Measurements from ENCODE around the gene C1orf232. TPM values are rescaled to one million over a fixed set of nuclear protein-coding genes. Genes with fewer than 3 reads are reported as not detected.

The C1orf232 gene
- polyA plus RNA-seq, 1 donor: not detected

DNA sequence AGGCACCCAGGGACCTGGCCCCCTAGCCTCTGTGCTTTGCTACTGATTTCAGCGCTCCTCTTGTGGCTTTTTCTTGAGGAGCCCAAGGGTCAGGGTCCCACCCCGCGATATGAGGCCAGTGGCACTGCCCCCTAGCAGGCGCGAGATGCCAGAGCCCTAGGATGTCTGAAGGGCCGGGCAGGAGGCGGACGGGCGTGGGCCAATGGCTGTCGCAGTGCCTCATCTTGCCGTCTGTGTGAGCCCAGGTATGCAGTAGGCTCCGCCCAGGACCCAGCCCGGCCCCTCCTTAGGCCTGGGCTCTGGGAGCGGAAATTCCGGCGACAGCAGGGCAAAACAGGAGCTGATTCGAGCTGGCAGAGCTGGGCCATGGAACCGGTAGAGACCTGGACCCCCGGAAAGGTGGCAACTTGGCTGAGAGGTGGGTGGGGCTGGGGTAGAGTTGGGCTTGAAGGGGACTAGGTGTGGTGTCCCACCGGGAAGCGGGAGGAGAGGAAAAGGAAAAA is 8.5 kb upstream of the C1orf232 start, which contains the start of gene CNKSR1:
CNKSR1 (plus strand) TSS at position 310 of the 503 bp plus-strand sequence; CDS start at position 367, 57 bp downstream.
- DNase-seq (ENCODE audit: low read depth): no peak

DNA sequence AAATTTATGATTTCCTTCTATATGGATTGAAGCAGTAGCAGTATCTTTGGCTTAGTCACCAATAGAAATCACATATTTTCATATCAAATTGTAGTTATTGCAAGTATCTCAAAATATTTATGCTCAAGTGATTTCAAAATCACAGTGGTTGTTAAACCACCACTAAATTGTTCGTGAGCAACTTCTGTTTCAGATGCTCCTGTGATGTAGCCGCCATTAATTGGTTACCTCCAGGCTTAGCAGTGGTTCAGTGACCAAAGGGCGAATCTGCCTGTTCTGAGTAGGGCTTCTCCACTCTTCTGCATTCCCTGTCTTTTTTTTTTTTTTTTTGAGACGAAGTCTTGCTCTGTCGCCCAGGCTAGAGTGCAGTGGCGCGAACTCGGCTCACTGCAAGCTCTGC is 6.6 kb upstream of the C1orf232 start:
- DNase-seq (ENCODE audit: low read depth): no peak

DNA sequence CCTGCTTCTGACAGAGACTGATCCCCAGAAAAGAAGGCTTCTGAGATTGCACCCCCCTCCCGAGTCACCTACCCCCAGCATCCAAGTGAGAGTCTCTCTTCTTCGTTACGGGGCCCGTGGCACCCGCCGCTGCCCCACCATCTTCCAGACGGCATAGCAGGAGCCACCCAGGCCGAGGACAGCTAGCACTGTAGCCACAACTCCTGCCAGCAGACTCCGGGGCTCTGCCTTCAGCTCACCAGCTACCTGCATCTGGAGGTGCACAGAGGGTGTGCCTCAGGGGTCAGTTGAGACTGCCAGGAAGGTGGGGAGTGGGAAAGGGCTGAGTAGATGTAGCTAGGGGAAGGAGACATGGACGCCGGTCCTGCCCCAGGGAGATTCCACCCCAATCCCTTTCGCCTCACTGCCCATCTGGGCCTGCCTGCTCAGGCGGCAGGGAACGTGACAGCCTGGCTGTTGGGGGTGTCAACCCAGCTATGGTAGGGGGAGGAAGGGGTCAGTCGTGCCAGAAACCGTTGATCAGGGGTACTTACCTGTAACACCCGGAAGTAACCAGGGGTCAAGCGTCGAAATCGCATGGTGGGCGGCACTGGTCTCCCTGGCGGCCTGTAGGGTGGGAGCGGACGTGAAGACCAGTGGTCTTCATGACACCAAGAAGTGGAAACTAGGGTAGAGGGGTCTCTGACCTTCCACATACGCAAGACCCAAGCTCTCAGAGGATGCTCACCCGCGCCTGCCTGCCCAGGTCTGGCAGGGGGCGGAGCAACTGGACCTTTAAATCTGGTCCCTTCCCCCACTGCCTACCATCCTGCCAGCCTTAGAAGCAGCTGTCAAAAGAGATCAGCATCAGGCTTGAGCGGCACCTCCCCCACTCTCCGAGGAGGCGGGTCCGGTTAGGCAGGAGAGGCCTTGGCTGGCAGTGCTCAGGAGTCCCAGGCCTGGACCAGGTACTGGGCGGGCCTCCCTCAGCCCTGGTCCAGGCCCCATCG is 2.6 kb upstream of the C1orf232 start, which contains the start of gene ZNF593OS:
ZNF593OS (minus strand) TSS at position 749 of the 989 bp plus-strand sequence; CDS start at position 578, 171 bp downstream.
- no peak for DNase-seq (ENCODE audit: low read depth)

DNA sequence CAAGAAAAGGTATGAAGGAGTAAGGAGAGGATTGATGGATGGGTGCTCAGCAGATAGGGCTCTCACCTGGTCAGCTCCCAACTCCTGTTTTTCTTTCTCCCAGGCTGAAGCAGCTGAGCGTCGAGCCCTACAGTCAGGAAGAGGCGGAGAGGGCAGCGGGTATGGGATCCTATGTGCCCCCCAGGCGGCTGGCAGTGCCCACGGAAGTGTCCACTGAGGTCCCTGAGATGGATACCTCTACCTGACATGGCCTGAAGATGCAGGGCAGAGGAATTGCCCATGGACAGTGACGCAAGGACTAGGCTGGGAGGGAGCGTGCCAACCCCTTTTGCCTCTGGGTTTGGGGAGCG is 1.7 kb upstream of the C1orf232 start:
- no peak for DNase-seq (ENCODE audit: low read depth)

DNA sequence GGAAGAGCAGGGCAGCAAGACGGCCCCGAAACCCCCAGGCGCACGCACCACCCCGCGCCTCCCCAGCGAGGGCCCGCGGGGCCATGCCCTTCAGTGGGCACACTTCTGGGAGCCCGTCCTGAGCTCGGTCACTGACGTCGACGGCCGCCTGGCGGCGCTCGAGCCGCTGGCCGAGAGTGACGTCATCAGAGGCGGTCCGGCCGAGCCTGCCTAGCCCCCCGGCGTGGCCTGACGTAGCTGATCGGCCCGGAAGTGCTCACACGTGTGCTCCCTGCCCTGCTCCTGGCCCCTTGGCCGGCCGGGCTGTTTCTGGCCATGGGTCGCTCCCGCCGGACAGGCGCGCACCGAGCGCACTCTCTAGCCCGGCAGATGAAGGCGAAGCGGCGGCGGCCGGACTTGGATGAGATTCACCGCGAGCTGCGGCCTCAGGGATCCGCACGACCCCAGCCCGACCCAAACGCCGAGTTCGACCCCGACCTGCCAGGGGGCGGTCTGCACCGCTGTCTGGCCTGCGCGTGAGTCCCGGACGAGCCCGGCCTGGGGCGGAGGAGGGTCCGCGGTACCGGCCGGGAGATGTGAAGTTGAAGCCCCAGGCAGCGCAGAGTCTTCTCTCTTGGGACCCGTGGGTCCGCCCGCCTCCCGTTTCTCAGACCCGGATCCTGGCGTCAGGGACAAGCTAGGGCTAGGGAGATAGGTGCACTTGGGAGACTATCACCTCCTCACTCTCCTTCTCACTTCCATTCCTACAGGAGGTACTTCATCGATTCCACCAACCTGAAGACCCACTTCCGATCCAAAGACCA is 1.1 kb upstream of the C1orf232 start, which contains the start of gene ZNF593:
ZNF593 (plus strand) TSS at position 240 of the 803 bp plus-strand sequence; CDS start at position 316, 76 bp downstream.
- DNase-seq (ENCODE audit: low read depth): peak; percentile 81

DNA sequence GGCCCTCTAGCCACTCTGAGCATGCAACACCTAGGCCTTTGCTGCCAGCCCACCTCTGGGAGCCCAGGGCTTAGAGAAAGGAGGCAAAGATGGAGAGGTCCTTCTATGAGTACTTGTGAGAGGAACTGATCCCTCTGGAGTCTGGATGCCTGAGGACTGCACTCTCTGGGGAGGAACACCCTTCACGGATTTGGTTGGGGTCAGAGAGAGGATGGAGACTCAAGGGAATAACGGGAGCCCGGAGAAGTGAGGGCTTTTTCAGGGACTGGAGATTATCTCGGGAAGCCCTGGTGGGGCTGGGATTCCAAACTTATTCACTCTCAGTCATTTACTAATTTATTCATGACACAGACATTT is 413 bp upstream of the C1orf232 start:
- no peak for DNase-seq (ENCODE audit: low read depth)

DNA sequence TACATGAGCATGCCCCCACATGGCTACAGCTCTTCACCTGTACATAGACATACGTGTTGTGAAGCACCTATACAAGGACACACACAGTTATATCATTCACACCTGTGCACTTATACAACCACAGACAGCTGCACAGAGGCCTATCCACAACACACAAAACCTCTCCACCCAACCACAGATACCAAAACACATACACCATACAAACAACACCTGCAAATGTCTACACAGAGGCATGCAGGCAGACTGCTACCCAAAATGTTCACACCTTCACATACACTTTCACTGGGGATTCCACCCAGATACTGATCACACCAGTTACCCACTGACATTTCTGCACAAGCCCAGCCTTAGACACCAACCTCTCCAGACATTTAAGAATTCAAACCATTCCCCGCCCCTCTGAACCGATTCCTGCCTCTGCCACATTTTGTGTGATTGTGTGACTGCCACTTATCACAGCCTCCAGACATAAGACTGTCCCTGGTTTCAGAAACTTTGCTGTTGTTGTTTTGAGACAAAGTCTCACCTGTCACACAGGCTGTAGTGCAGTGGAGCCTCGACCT is 2.0 kb downstream of the C1orf232 start:
- no peak for DNase-seq (ENCODE audit: low read depth)

DNA sequence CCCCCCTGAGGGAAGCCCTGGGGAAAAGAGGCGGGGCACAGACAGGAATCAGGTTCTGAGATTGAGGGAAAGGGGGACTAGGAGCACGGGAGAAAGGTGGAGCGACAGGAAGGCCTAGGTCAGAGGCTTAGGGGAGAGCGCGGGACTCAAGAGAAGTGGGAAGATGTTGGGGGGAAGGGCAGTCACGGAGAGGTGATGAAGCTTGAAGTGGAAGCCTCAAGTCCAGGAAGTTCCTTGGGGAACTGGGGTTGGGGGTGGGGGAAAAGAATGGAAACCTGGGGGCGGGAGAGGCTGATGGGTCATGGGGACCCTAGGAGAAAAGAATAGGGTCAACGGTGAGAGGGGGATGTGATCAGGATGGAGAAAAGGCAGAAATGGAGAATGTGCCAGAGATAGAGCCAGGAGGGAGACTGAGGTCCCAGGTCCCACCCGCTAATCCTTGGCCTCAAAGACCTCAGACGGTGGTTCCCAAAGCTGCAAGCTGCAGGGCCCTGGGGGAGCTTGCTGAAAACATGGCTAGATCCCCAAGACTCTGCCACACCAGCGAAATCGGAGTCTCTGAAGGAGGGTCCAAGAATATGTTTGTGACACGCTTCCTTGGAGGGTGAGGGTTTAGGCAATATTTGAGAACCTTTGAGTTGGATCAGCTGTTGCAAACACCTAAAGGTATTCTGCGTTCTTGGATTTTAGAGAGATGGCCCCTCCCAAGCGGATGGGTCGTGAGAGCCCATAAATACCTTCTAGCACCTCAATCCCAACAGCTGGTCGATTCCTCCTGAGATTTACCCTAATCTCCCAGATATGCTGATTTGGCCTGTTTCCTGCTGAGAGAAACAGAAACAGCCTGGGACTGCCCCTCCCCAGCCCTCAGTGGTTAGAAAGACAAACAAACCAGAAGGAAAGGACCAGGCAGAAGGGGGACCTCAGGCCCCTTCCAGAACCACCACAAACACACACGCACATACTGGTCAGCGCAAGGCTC is 3.6 kb downstream of the C1orf232 start:
- no peak for DNase-seq (ENCODE audit: low read depth)

DNA sequence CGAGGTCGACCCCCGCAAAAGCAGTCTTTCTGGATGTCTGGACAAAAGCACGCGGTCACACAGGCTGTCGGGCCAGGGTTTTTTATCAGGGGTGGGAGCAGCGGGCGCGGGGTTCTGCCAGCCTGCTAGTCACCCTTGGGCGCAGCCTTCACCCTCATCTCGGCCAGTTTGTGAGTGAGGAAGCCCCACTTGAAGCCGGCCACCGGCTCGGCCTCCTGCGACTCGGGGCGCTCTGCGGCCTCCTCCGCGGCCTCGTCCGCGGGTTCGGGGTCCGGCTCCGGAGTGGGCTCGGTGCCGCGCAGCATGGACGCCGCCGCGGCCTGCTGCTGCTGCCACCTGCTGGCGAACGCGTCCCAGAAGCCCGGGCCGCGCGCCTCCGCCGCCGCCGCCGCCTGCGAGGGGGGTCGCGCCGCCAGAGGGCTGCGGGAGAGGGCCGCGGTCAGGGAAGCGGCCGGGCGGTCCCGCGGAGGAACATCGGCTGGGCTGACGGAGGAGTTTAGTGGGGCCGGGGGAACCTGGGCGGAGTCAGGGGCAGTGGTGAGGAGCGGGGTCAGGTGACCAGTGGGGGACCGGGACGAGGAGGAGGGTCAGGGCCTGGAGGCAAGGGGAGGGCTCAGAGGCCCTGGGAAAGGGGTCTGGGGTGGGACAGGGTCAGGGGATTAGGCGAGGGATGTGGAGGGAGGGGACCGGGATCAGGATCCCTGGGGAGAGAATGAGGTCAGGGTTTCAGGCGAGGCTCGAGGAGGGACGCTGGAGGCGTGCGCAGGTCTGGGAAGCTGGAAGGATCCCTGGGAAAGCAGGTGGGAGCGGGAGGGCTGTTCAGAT is 4.5 kb downstream of the C1orf232 start:
- no peak for DNase-seq (ENCODE audit: low read depth)

DNA sequence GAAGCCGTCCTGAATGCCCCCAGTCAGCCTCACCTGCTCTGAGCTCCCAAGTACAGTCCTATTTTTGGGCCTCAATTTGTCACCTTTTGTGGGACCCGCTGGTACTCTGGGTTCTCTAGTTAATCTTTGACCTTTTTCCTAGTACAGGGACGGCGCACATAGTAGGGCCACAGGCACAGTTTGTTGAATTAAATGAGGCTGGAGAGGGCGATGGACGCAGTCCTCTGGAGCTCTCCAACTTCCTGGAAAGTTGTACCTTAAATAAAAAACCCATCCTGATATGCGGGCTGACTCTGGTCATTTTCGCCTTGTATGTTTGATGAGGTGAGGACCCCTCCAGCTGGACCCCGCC is 5.1 kb downstream of the C1orf232 start:
- DNase-seq (ENCODE audit: low read depth): no peak

DNA sequence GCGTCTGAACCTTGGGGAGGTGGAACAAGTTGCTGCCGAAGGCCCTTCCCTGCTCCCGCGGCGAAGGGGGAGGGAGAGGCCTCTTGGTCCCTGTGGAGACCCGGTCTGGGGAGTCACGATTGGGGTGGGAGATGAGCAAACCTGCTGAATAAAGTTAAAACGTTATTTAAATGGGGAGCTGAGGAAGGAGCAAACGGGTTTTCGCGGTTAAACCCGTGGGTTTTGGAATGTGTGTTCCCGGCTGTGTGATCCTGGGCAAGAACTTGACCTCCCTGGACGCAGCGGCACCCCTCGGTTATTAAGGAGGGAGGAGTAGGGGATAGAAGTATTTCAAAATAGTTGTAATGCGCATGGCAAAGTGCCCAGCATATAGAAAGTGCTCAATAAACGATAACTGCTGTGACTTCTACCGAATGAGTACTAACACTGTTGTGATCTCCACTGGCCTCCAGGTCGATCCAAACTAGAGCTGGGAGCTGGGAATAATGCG is 6.5 kb downstream of the C1orf232 start:
- no peak for DNase-seq (ENCODE audit: low read depth)

DNA sequence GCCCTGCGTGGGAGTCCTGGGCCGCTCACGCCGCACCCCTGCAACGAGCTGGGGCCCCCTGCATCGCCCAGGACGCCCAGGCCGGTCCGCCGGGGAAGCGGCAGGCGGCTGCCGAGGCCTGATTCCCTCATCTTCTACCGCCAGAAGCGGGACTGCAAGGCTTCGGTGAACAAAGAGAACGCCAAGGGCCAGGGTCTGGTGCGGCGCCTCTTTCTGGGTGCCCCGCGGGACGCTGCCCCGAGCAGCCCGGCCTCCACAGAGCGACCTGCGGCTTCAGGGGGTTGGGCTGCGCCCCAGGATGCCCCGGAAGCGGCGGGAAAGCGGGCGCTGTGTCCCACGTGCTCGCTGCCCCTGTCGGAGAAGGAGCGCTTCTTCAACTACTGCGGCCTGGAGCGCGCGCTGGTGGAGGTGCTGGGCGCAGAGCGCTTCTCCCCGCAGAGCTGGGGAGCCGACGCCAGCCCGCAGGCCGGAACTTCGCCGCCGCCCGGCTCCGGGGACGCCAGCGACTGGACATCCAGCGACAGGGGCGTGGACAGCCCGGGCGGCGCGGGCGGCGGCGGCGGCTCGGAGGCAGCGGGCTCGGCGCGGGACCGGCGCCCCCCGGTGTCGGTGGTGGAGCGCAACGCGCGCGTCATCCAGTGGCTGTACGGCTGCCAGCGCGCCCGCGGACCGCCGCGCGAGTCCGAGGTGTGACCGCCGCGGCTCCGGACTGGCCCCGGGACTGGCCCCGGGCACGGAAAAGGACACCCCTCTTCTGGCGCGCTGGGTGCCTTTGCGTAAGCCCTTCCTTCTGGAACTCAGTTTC is 7.1 kb downstream of the C1orf232 start:
- DNase-seq (ENCODE audit: low read depth): no peak

DNA sequence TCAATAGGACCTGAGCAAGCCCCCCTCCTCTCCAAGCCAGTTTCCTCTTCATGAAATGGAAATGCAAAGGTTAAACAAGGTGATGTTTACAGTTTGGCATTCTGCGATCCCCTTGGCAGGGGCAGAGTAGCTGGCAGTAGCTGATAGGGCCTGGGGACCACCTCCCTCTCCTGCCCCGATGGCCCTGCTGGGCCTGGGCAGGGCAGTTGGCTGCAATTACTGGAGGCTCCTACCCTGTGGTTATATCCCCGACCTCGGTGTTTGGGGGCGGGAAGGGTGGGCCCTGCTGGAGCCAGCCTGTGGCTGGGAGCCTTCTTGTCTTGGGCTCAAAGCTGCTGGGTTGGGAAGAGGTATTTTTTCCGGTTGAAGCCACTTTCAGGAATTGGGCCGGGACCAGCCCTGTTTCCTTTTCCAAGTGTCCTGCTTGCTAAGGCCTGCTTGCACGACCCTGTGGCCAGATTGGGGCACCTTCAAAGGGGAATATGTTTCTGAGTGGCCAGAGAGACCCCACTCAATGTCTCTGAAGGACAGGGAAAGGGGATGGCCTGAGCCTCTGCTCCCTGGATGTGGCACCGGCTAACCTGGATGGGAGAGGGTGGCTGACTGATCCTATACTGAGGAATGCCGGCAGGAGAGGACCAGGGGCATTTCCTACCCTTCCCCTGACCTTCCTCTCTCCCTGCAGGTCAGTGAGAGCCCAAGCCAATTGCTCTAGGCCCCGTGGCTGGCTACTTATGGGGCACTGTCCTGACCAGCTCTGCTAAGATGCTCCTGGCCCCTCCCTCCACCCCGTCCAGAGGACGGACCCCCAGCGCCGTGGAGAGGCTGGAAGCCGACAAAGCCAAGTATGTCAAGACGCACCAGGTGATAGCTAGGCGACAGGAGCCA is 8.0 kb downstream of the C1orf232 start:
- no peak for DNase-seq (ENCODE audit: low read depth)

DNA sequence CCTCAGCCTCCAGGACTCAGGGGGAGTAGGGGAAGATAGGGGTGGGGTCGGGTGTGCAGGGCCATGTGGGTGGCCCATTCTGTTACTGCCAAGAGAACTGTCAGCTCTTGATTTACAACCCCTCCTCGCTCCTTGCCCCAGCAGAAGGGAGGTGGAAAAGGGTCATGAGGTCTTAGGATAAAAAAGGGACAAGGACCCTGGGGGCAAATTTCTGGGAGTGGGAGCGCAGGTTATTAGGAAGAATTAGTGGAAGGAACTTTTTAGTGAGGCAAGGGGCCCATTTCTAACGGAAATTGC is 9.1 kb downstream of the C1orf232 start:
- no peak for DNase-seq (ENCODE audit: low read depth)

DNA sequence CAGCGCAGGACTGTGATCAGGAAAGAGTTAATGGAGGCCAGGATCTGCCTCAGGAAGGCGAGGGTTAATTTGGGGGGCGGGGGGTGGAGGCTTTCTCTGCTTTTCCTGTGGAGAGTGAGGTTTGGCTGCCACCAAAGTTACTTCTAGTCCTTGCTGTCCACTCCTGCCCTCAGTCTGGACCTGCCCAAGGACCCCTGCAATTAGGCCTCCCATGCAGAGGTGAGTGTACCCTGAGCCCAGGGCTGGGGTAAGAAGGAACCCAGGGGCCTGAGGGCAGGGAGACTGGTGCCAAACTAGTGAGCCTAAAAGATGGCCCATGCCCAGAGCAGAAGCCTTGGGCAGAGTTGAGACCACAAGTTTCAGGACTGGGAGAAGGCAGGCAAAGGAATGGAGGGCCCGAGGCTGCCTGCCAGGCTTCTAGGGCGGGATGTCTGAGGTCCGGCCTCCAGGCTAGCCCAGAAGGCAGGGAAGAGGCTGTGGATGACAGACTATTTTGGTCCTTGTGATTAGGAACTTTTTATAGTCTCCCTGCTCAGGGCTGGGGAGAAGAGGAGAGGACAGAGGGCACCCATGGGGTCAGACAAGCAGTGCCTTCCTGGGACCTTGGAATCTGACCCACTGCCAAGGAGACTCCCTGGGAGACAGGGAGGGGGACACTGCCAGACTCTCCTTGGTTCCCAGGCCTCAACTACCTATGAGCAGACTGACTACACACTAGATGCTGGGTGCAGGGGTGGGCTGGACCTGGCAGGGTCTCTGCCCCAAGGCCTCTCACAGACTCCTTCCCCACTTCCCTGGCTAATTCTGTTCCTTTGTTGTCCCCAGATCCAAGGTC is 9.6 kb downstream of the C1orf232 start, which contains the start of gene FAM110D:
FAM110D (plus strand) TSS at position 172 of the 835 bp plus-strand sequence. CDS start 2,213 bp downstream, outside the sequence.
- DNase-seq (ENCODE audit: low read depth): no peak

DNA sequence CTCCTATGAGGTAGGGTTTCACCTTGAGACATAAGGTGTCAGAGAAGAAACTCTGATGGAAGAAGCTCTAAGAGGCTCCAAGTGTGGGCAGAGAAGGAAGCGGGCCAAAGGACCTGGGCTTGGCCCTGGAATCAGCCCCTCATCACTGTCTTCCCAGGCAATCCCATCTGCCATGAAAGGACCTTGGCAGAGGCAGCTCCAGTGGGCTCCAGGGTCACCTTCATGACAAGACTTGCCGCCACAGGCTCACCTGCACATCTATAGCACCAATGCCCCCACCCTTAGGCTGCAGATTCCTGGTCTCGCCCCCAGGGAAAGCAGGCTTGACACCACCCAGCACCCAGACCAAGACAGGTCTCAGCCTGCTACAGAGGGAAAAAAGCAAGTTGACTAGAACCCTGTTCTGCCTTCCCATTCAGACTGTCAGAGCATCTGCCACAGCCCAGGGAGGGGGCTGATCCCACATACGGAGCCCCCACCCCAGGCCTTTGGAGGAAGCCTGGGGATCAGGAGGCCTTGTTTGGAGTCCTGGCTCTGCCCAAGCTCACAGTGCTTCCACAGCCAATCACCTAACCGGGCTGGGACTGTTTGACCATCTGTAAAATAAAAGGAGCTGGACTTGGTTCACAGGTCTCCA is 10.4 kb downstream of the C1orf232 start:
- no peak for DNase-seq (ENCODE audit: low read depth)
